ENCODE data around the gene TCF25. TPM values are rescaled to one million over a fixed set of nuclear protein-coding genes. Genes with fewer than 3 reads are reported as not detected.
"Not testable (repeated sequence)": the region's sequence is repeated elsewhere in the genome, so short reads cannot be mapped to it uniquely, and the experiment has no call there.

TCF25 gene
- 177 TPM for total RNA-seq

DNA sequence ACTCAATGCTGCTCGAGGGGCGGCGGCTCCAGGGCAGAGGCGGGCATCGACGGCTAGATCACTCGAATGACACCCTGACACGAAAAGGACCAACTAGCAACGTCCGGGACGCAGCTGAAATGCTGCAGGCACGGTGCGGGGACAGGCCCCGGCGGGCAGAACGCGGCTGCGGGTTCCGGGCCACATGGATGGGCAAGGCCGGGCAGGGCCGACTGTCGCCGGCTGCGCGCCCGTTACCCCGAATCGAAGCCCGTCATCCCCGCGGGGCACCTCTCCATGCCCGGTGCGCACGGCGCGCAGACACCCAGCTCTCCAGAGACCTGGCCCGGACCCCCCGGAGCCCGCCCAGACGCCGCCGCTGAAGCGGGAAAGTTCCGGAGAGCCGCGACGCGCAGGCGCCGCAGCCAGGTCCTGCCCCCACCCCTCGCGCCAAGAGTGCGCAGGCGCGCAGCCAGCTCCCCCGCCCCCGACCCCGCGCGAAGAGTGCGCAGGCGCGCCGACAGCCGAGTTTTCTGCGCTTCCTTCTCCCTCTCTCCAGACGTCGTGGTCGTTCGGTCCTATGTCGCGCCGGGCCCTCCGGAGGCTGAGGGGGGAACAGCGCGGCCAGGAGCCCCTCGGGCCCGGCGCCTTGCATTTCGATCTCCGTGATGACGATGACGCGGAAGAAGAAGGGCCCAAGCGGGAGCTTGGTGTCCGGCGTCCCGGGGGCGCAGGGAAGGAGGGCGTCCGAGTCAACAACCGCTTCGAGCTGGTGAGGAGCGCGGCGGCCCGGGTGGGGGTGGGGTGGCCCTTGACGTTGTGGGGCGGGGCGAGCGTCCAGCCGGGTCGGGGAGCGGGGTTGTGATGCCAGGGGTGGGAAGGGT, at the start of gene TCF25:
Gene TCF25 (plus strand): TSS at position 484 of the 863 bp plus-strand sequence. CDS start 76 bp downstream, at position 560.
- FAIRE-seq (no peak), DNase-seq (ENCODE audit: low spot score in 2 of 2) (peak; percentile 85 to 87)

GRCh38 chr16:89823824-89824148, 49.6 kb upstream of the TCF25 start:
- not testable (repeated sequence) for FAIRE-seq; DNase-seq (ENCODE audit: low spot score in 2 of 2)

GRCh38 chr16:89826531-89827382, 46.6 kb upstream of the TCF25 start:
- FAIRE-seq (no peak), DNase-seq (ENCODE audit: low spot score in 2 of 2) (no peak)

DNA sequence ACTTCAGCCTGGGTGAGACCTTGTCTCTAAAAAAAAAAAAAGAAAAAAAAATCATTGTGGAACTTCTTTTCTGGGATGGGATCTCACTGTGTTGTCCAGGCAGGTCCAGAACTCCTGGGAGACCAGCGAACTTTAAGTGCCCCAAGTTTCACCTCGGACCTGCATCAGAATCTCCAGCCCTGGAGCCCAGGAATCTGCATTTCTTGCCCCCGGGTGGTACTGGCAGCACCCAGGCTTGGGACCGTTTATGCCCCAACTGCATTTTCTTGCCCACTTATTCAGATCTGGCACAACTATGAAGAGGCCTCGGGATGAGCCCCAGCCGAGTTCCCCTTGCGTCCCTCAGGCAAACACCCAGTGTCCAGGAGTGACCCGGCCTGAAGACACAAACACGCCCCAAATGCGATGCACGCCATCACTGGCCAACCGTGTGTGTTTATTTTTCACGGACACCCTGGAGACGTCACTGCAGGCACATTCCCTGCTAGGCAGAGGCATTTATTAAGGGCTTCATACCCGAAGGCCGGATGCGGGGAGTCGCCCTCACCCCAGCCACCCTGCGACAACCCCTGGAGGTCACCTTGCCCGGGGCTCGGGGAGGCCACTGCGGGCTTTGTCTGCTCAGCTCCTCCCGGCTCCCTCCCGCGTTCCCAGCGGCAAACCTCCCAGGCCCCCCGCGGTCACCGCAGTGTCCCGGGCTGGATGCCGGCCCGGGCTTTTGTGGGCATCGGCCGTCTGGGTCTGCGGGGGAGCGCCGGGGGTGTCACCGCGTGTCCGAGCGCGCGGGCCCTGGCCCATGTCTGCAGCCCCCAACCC, 45.8 kb upstream of the TCF25 start:
- no peak for FAIRE-seq
- no peak for DNase-seq (ENCODE audit: low spot score in 2 of 2)

- DNase-seq (ENCODE audit: low spot score in 2 of 2) = peak; percentile 74 to 81
- FAIRE-seq = no peak
These were observed 45.1 kb upstream of the TCF25 start, which contains the start of gene SPIRE2 for GRCh38 chr16:89828199-89828869. Gene SPIRE2, plus strand, starts transcription at chr16:89828475. Its CDS starts 76 bp downstream, at chr16:89828551.

- DNase-seq (ENCODE audit: low spot score in 2 of 2) = no peak
- FAIRE-seq = no peak
These were observed 44.3 kb upstream of the TCF25 start for GRCh38 chr16:89828870-89829629.

GRCh38 chr16:89829630-89830437, 43.6 kb upstream of the TCF25 start:
- DNase-seq (ENCODE audit: low spot score in 2 of 2) (no peak), FAIRE-seq (no peak)

DNA sequence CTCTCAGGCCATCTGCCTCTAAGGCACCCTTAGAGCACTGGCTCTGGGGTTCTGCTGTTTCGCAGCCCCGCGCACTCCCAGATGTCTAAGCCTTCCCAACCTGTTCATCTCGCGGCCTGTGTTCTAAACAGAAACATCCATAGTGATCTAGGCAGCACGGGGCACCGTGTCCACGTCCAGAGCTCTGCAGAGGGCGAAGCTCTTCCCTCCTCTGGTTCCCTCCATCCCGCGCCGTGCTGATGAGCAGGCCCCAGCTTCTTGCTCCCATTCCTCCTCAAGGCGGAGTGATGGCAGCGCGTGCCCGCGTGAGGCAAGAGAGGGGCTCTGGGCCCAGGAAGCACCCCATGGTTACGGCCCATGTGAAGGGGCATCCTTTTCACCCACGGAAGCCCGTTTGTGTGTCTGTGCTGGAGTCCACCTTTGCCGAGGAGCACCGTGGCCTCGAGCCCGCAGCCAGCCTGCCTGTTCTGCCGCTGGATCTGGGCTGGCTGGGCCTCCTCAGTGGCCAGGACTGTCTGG, 41.5 kb upstream of the TCF25 start:
- no peak for FAIRE-seq
- DNase-seq (ENCODE audit: low spot score in 2 of 2) = no peak

DNA sequence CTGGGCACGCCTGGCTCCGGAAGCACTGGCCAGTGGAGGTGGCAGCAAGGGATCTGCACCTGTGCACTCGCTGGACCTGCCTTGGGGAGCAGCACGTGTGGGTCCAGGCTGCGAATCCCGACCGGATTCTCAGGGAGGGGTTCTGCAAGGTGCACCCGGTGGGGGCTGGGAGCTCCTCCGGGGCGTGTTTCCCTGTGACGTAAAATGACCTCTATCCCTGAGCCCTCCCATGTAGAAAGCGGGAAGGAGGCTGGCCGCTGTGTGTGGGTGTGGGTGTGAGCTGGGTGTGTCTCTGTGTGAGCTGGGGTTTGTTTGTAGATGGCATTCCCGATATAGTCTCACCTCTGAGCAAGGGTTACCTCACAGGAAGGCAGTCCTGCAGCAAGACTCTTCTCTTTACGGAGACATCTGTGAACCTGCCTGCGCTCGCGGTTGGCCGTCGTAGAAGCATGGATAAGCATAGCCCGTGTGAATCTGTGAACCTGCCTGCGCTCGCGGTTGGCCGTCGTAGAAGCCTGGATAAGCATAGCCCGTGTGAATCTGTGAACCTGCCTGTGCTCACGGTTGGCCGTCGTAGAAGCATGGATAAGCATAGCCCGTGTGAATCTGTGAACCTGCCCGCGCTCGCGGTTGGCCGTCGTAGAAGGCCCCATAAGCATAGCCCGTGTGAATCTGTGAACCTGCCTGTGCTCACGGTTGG, 39.6 kb upstream of the TCF25 start:
- DNase-seq (ENCODE audit: low spot score in 2 of 2); FAIRE-seq: not testable (repeated sequence)

DNA sequence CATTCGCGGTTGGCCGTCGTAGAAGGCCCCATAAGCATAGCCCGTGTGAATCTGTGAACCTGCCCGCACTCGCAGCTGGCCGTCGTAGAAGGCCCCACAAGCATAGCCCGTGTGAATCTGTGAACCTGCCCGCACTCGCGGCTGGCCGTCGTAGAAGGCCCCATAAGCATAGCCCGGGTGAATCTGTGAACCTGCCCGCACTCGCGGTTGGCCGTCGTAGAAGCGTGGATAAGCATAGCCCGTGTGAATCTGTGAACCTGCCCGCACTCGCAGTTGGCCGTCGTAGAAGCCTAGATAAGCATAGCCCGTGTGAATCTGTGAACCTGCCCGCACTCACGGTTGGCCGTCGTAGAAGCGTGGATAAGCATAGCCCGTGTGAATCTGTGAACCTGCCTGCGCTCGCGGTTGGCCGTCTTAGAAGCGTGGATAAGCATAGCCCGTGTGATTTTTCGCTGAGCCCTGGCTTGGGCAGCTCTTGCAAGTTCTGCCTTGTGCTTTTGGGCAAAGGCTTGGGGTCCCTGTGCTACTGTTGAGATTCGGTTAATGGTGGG, 38.5 kb upstream of the TCF25 start:
- FAIRE-seq; DNase-seq (ENCODE audit: low spot score in 2 of 2): not testable (repeated sequence)

DNA sequence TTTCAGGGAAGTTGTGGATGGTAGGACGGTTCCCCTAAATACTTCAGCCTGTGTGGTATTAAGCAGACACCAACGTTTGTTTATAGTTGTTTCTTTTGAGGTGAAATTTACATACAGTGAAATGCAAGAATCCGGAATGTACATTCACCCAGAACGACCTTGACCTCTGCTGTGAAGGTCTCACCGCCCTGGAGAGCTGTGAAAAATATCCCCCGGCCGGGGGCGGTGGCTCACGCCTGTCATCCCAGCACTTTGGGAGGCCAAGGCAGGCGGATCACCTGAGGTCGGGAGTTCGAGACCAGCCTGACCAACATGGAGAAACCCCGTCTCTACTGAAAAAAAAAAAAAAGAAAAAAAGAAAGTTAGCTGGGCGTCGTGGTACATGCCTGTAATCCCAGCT, 36.9 kb upstream of the TCF25 start:
- FAIRE-seq; DNase-seq (ENCODE audit: low spot score in 2 of 2): not testable (repeated sequence)

DNA sequence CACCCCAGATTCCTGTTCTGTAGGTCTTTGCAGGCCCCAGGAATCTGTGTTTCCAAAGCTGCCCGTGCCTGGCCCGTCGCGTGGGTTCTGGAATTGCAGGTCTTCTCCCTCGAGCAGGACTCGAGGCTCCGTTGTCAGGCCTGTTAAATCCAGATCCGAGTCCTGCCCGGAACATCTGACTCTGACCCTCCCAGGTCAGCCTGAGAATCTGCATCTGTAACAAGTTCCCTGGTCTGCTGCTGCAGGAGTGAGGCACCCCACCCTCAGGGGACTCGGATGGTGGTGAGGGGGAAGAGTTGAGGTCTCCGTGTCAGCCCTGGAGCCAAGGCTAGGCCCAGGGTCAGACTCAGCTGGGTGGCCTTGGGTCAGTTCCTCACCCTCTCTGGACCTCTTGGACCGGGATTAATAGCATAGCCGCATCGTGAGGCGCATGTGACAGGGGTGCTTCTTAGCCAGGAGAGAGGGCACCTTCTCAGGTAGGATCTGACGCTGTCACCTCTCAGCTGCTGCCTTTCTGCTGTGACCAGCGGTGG, 36.3 kb upstream of the TCF25 start:
- DNase-seq (ENCODE audit: low spot score in 2 of 2) (no peak), FAIRE-seq (no peak)

- DNase-seq (ENCODE audit: low spot score in 2 of 2) = no peak
- no peak for FAIRE-seq
These were observed 32.1 kb upstream of the TCF25 start for GRCh38 chr16:89841275-89841674.

- no peak for DNase-seq (ENCODE audit: low spot score in 2 of 2)
- no peak for FAIRE-seq
These were observed 30.7 kb upstream of the TCF25 start for GRCh38 chr16:89842471-89843408.

GRCh38 chr16:89843409-89844350, 29.7 kb upstream of the TCF25 start:
- FAIRE-seq = no peak
- no peak for DNase-seq (ENCODE audit: low spot score in 2 of 2)

Data from frontal cortex (tissue), 4 donors.